Cerebellar nuclear complex (tissue), 1 donor: ENCODE results near the gene SST.
"Not testable (repeated sequence)": the region's sequence is repeated elsewhere in the genome, so short reads cannot be mapped to it uniquely, and the experiment has no call there.

Experiments used
- DNase-seq, 2 experiments: peaks; one replicate each; lab custom pipeline; 2025; lab: John Stamatoyannopoulos, UW

Gene SST

GRCh38 chr3:187684444-187684843, 14.2 kb upstream of the SST start:
- DNase-seq, result no peak

- not testable (repeated sequence) for DNase-seq
Observed at GRCh38 chr3:187681756-187682155, 11.6 kb upstream of the SST start.

GRCh38 chr3:187679638-187680396, 9.6 kb upstream of the SST start:
- no peak for DNase-seq

GRCh38 chr3:187678726-187679268, 8.6 kb upstream of the SST start:
- DNase-seq, result no peak

- no peak for DNase-seq
Observed at GRCh38 chr3:187677604-187678003, 7.4 kb upstream of the SST start.

- no peak for DNase-seq
Observed at GRCh38 chr3:187673012-187673411, 2.8 kb upstream of the SST start.

GRCh38 chr3:187667526-187667925, 2.7 kb downstream of the SST start:
- no peak for DNase-seq

GRCh38 chr3:187665764-187666402, 4.3 kb downstream of the SST start:
- no peak for DNase-seq

- DNase-seq, result no peak
Observed at GRCh38 chr3:187665010-187665409, 5.2 kb downstream of the SST start.

GRCh38 chr3:187662848-187663409, 7.3 kb downstream of the SST start:
- no peak for DNase-seq

- no peak for DNase-seq
Observed at GRCh38 chr3:187661267-187661666, 8.9 kb downstream of the SST start.

- no peak for DNase-seq
Observed at GRCh38 chr3:187651282-187651681, 18.9 kb downstream of the SST start.

GRCh38 chr3:187648177-187648576, 22.0 kb downstream of the SST start:
- DNase-seq, result no peak

GRCh38 chr3:187646906-187647660, 23.1 kb downstream of the SST start:
- no peak for DNase-seq

GRCh38 chr3:187645379-187645778, 24.8 kb downstream of the SST start:
- DNase-seq, result not testable (repeated sequence)

- DNase-seq, result no peak
Observed at GRCh38 chr3:187642861-187643260, 27.3 kb downstream of the SST start.

GRCh38 chr3:187641320-187642016, 28.7 kb downstream of the SST start:
- no peak for DNase-seq

- no peak for DNase-seq
Observed at GRCh38 chr3:187640569-187641059, 29.6 kb downstream of the SST start.

GRCh38 chr3:187639927-187640568, 30.1 kb downstream of the SST start:
- no peak for DNase-seq

- DNase-seq, result no peak
Observed at GRCh38 chr3:187636528-187636927, 33.7 kb downstream of the SST start.

- no peak for DNase-seq
Observed at GRCh38 chr3:187630404-187630803, 39.8 kb downstream of the SST start.
